GM12892 (cell line): ENCODE results near the gene PLD1.

Source experiments
- POLR2A ChIP-seq: IDR thresholded peaks from 2 replicates; pipeline ENCODE4 v1.6.1; 2011; ENCODE audit warnings: low read depth, low read length, control low read depth
- POLR2AphosphoS5 ChIP-seq: IDR thresholded peaks from 2 replicates; pipeline ENCODE4 v1.6.1; 2011; ENCODE audit warnings: low read depth, low read length, control low read depth
- TAF1 ChIP-seq: IDR thresholded peaks from 2 replicates; pipeline ENCODE4 v1.6.1; 2011; ENCODE audit warnings: low read depth, mild to moderate bottlenecking, control low read depth, low read length, borderline replicate concordance

- TF ChIP-seq POLR2A, result no peak
- TF ChIP-seq POLR2AphosphoS5, result no peak
- TF ChIP-seq TAF1, result no peak
These were observed 2.5 kb upstream of the PLD1 start for GRCh38 chr3:171812811-171813210.
